Ectodermal cell (in vitro differentiated cells): ENCODE measurements around the gene LPAR4. TPM values are rescaled to one million over a fixed set of nuclear protein-coding genes. Genes with fewer than 3 reads are reported as not detected.

Experiments
- H3K27ac ChIP-seq: 2 replicates; pipeline ENCODE4 v1.7.0; 2013; ENCODE audit warnings: mild to moderate bottlenecking, low read depth, low read length; ENCODE audit not compliant: insufficient read depth, poor library complexity, severe bottlenecking
- H3K27me3 ChIP-seq: 2 replicates; pipeline ENCODE4 v1.7.0; 2013; ENCODE audit warnings: mild to moderate bottlenecking, low read length; ENCODE audit not compliant: insufficient read depth, control insufficient read depth, poor library complexity, severe bottlenecking
- H3K36me3 ChIP-seq: one replicate; pipeline ENCODE4 v1.7.0; 2013; ENCODE audit warnings: low read length; ENCODE audit not compliant: control insufficient read depth, insufficient read depth
- H3K4me1 ChIP-seq: one replicate; pipeline ENCODE4 v1.7.0; 2013; ENCODE audit warnings: low read length; ENCODE audit not compliant: control insufficient read depth, insufficient read depth
- H3K4me3 ChIP-seq: 2 replicates; pipeline ENCODE4 v1.7.0; 2013; ENCODE audit warnings: low read depth, low read length, control low read depth; ENCODE audit not compliant: insufficient read depth
- H3K9me3 ChIP-seq: 2 replicates; pipeline ENCODE4 v1.7.0; 2013; ENCODE audit warnings: mild to moderate bottlenecking, low read length, moderate library complexity; ENCODE audit not compliant: control insufficient read depth
- WGBS, 2 experiments: methylation state at CpG; one replicate each; pipeline ENCODE4 v1.1.7; 2013; ENCODE audit warnings: missing lambda C conversion rate in 2 of 2; 5-methylcytosine and 5-hydroxymethylcytosine counted together
- polyA plus RNA-seq, 4 experiments: library from polyadenylated mRNA; stranded (reverse); fragments of 50-300 nt; gene quantifications; one replicate each; pipeline ENCODE4 v1.2.3, GENCODE V29; 2013

LPAR4 gene
- 56.7 TPM for polyA plus RNA-seq (2013, experiment 1 of 4)
- 65.8 TPM for polyA plus RNA-seq (2013, experiment 2 of 4)
- 45.4 TPM for polyA plus RNA-seq (2013, experiment 3 of 4)
- 53.8 TPM for polyA plus RNA-seq (2013, experiment 4 of 4)

GRCh38 chrX:78747489-78747888 is at the start of gene LPAR4:
LPAR4 (plus strand) TSS chrX:78747720; CDS start chrX:78754870, 7,150 bp downstream.
- H3K27ac ChIP-seq = peak within 1 kb of the TSS; percentile 76
- no peaks in the 10 kb centered on the region for H3K27me3 ChIP-seq
- no peaks in the 10 kb centered on the region for H3K36me3 ChIP-seq
- no peaks in the 10 kb centered on the region for H3K4me1 ChIP-seq
- H3K9me3 ChIP-seq = no peaks in the 10 kb centered on the region
- peak within 1 kb of the TSS; percentile 43 for H3K4me3 ChIP-seq
- 0% methylated on average over 6 to 8 of the region's 9 CpGs for WGBS, 2 experiments

GRCh38 chrX:78706071-78706470 is 41.4 kb upstream of the LPAR4 start:
- H3K4me3 ChIP-seq = no peak overlapping the region
- no peak overlapping the region for H3K27ac ChIP-seq
- WGBS, 2 experiments = 72% methylated on average over 1 of the region's 2 CpGs; no CpG with 5 or more reads in 1 of the 2 experiments
- H3K4me1 ChIP-seq = no peaks in the 10 kb centered on the region
- no peaks in the 10 kb centered on the region for H3K27me3 ChIP-seq
- no peaks in the 10 kb centered on the region for H3K36me3 ChIP-seq
- no peaks in the 10 kb centered on the region for H3K9me3 ChIP-seq

GRCh38 chrX:78708262-78708661 is 39.3 kb upstream of the LPAR4 start:
- 38% methylated on average over 2 of the region's 2 CpGs for WGBS, 2 experiments
- Histone ChIP-seq H3K36me3 (no peaks in the 10 kb centered on the region), H3K4me1 (no peaks in the 10 kb centered on the region), H3K4me3 (no peak overlapping the region), H3K27ac (no peak overlapping the region), H3K9me3 (no peaks in the 10 kb centered on the region), H3K27me3 (no peaks in the 10 kb centered on the region)

GRCh38 chrX:78708816-78709215 is 38.7 kb upstream of the LPAR4 start:
- WGBS, 2 experiments = 92 to 93% methylated on average over 2 of the region's 2 CpGs
- Histone ChIP-seq H3K27ac (no peak overlapping the region), H3K27me3 (no peaks in the 10 kb centered on the region)

GRCh38 chrX:78710171-78710570 is 37.3 kb upstream of the LPAR4 start:
- Histone ChIP-seq H3K9me3 (no peaks in the 10 kb centered on the region), H3K36me3 (no peaks in the 10 kb centered on the region), H3K4me1 (no peaks in the 10 kb centered on the region), H3K27me3 (no peaks in the 10 kb centered on the region), H3K4me3 (no peak overlapping the region), H3K27ac (no peak overlapping the region)
- WGBS, 2 experiments = no CpG with 5 or more reads among the region's 1 CpG

More at GRCh38 chrX:78708816-78709215, 38.7 kb upstream of the LPAR4 start:
- Histone ChIP-seq H3K36me3 (no peaks in the 10 kb centered on the region), H3K9me3 (no peaks in the 10 kb centered on the region), H3K4me1 (no peaks in the 10 kb centered on the region), H3K4me3 (no peak overlapping the region)

- H3K4me1 ChIP-seq = no peaks in the 10 kb centered on the region
- no peaks in the 10 kb centered on the region for H3K9me3 ChIP-seq
- no peak overlapping the region for H3K27ac ChIP-seq
- WGBS, 2 experiments = 67 to 83% methylated on average over 1 of the region's 1 CpG
- H3K27me3 ChIP-seq = no peaks in the 10 kb centered on the region
- H3K4me3 ChIP-seq = no peak overlapping the region
- H3K36me3 ChIP-seq = no peaks in the 10 kb centered on the region
Measured at GRCh38 chrX:78712336-78712735, 35.2 kb upstream of the LPAR4 start.

- H3K4me1 ChIP-seq = no peaks in the 10 kb centered on the region
- WGBS, 2 experiments = 89 to 98% methylated on average over 2 of the region's 2 CpGs
Measured at GRCh38 chrX:78725287-78725686, 22.2 kb upstream of the LPAR4 start.

GRCh38 chrX:78746496-78746895 is 1.0 kb upstream of the LPAR4 start:
- Histone ChIP-seq H3K27me3 (no peaks in the 10 kb centered on the region), H3K27ac (peak overlapping the region; percentile 50), H3K4me1 (no peaks in the 10 kb centered on the region), H3K36me3 (no peaks in the 10 kb centered on the region), H3K4me3 (no peak overlapping the region), H3K9me3 (no peaks in the 10 kb centered on the region)

More at GRCh38 chrX:78725287-78725686, 22.2 kb upstream of the LPAR4 start:
- H3K9me3 ChIP-seq = no peaks in the 10 kb centered on the region
- no peak overlapping the region for H3K27ac ChIP-seq
- no peak overlapping the region for H3K4me3 ChIP-seq
- no peaks in the 10 kb centered on the region for H3K27me3 ChIP-seq
- H3K36me3 ChIP-seq = no peaks in the 10 kb centered on the region

- peak overlapping the region; percentile 33 for H3K27ac ChIP-seq
- 5 to 11% methylated on average over 4 to 5 of the region's 5 CpGs for WGBS, 2 experiments
- H3K9me3 ChIP-seq = no peaks in the 10 kb centered on the region
- H3K4me3 ChIP-seq = peak overlapping the region; percentile 43
- H3K4me1 ChIP-seq = no peaks in the 10 kb centered on the region
- no peaks in the 10 kb centered on the region for H3K36me3 ChIP-seq
- no peaks in the 10 kb centered on the region for H3K27me3 ChIP-seq
Measured at GRCh38 chrX:78747971-78748370, 451 bp downstream of the LPAR4 start.

- WGBS, 2 experiments = 55 to 56% methylated on average over 2 of the region's 2 CpGs
- no peaks in the 10 kb centered on the region for H3K36me3 ChIP-seq
- no peak overlapping the region for H3K27ac ChIP-seq
- no peaks in the 10 kb centered on the region for H3K27me3 ChIP-seq
- no peaks in the 10 kb centered on the region for H3K4me1 ChIP-seq
- H3K9me3 ChIP-seq = no peaks in the 10 kb centered on the region
- H3K4me3 ChIP-seq = peak overlapping the region; percentile 43
Measured at GRCh38 chrX:78748846-78749245, 1.3 kb downstream of the LPAR4 start.

GRCh38 chrX:78753571-78753970 is 6.1 kb downstream of the LPAR4 start:
- no peaks in the 10 kb centered on the region for H3K27me3 ChIP-seq
- H3K27ac ChIP-seq = no peak overlapping the region
- no peaks in the 10 kb centered on the region for H3K9me3 ChIP-seq
- WGBS, 2 experiments = 93 to 96% methylated on average over 3 of the region's 3 CpGs
- no peak overlapping the region for H3K4me3 ChIP-seq
- no peaks in the 10 kb centered on the region for H3K4me1 ChIP-seq
- H3K36me3 ChIP-seq = no peaks in the 10 kb centered on the region
